Right lobe of liver (tissue), 6 donors: Measurements from ENCODE around the gene SLN. TPM values are rescaled to one million over a fixed set of nuclear protein-coding genes. Genes with fewer than 3 reads are reported as not detected.

Experiments used
- ATAC-seq, 4 donors: fragments of 200-7000 bp; cut with Tn5 transposase; one replicate each; pipeline ENCODE4 v1.9.1; 2020; ENCODE audit warnings: mild to moderate bottlenecking in 4 of 4, moderate library complexity in 4 of 4
- DNase-seq, 3 donors: peaks; one replicate each; pipeline ENCODE4 v3.0.0-alpha.2; 2020
- H3K27ac ChIP-seq, 3 donors: fragments of 200-600 bp; one replicate each; pipeline ENCODE4 v1.8.0; 2022
- H3K27me3 ChIP-seq, 2 donors: fragments of 200-600 bp; one replicate each; pipeline ENCODE4 v1.8.0; 2022
- H3K36me3 ChIP-seq, 4 donors: fragments of 200-600 bp; sonication (generic) in 1 of 4; one replicate each; pipeline versions ENCODE4 v1.5.1 to v1.8.0; 2017 to 2022; ENCODE audit warnings: control low read depth in 1 of 4
- H3K4me1 ChIP-seq, 4 donors: fragments of 200-600 bp; sonication (generic) in 1 of 4; one replicate each; pipeline versions ENCODE4 v1.5.1 to v1.8.0; 2017 to 2022; ENCODE audit warnings: control low read depth in 1 of 4
- H3K4me3 ChIP-seq, 3 donors: fragments of 200-600 bp; one replicate each; pipeline ENCODE4 v1.8.0; 2022
- H3K9me3 ChIP-seq, 4 donors: fragments of 200-600 bp; sonication (generic) in 1 of 4; one replicate each; pipeline versions ENCODE4 v1.5.1 to v1.8.0; 2017 to 2022; ENCODE audit warnings: control low read depth in 1 of 4
- CTCF ChIP-seq, 4 donors: fragments of 200-600 bp in 3 of 4; fragments of 450-650 bp in 1 of 4; IDR thresholded peaks; one replicate each; pipeline versions ENCODE4 v1.5.1 to v1.8.0; 2016 to 2022; ENCODE audit warnings: antibody characterized with exemption in 4 of 4, mild to moderate bottlenecking in 2 of 4
- POLR2A ChIP-seq: fragments of 450-650 bp; IDR thresholded peaks from one replicate; pipeline ENCODE4 v1.6.1; 2017; ENCODE audit warnings: antibody characterized with exemption, mild to moderate bottlenecking
- WGBS: methylation state at CpG from one replicate; pipeline ENCODE4 v1.1.6; 2018; ENCODE audit warnings: low coverage, low lambda C conversion rate; ENCODE audit not compliant: insufficient coverage; ENCODE audit errors: missing lambda C conversion rate; 5-methylcytosine and 5-hydroxymethylcytosine counted together
- intact Hi-C, 2 donors: fragments of 100-400 bp; cut with DNase I; formaldehyde crosslinking; loops; one replicate each; pipeline versions ENCODE4 v1.11.2 to v1.14.1; 2022
- total RNA-seq, 6 experiments: library from RNA; depleted of rRNA in 2 of 6; stranded (reverse); fragments of >200 nt in 2 of 6; fragmentation: NEBNext Ultra II Directional in 3 of 6; extraction: Animal tissue kit (Norgen Biotek cat#: 25700) in 3 of 6; gene quantifications; one replicate each; pipeline versions ENCODE4 v1.1.0 to v1.2.4, GENCODE V29; 2016 to 2023
- donor health status: DM: no; HTN: yes; CAD: no.
- donor health status: DM: no; HTN: no; CAD: no.
- donor health status: DM: no; HTN: no; CAD: no.
- donor health status: DM: no; HTN: yes; CAD: no.
- donor health status: DM: no; HTN: yes; CAD: no.

SLN gene
- total RNA-seq, 6 experiments from 2014 or later: 0.55 to 5.3 (median 0.66) TPM; not detected in 2

- Histone ChIP-seq H3K4me3 (no peak overlapping the region), H3K27me3 (peaks cover 0 to 3% of the 10 kb centered on the region in 2 donors), H3K36me3 (no peaks in the 10 kb centered on the region), H3K9me3 (no peaks in the 10 kb centered on the region), H3K4me1 (no peaks in the 10 kb centered on the region), H3K27ac (no peak overlapping the region)
- DNase-seq (no peak), ATAC-seq (no peak)
- intact Hi-C loops: loop anchor here in 1 of 2 donors (10.0 kb wide), 1 partner anchor 116 kb away; no protein-coding TSS in a partner anchor
- no peak for TF ChIP-seq CTCF (IDR thresholded peaks at IDR 0.05)
- TF ChIP-seq POLR2A: no peak
- 52% methylated on average over 3 of the region's 3 CpGs for WGBS
Measured at GRCh38 chr11:107691000-107691750, 20.7 kb downstream of the SLN start.

DNA sequence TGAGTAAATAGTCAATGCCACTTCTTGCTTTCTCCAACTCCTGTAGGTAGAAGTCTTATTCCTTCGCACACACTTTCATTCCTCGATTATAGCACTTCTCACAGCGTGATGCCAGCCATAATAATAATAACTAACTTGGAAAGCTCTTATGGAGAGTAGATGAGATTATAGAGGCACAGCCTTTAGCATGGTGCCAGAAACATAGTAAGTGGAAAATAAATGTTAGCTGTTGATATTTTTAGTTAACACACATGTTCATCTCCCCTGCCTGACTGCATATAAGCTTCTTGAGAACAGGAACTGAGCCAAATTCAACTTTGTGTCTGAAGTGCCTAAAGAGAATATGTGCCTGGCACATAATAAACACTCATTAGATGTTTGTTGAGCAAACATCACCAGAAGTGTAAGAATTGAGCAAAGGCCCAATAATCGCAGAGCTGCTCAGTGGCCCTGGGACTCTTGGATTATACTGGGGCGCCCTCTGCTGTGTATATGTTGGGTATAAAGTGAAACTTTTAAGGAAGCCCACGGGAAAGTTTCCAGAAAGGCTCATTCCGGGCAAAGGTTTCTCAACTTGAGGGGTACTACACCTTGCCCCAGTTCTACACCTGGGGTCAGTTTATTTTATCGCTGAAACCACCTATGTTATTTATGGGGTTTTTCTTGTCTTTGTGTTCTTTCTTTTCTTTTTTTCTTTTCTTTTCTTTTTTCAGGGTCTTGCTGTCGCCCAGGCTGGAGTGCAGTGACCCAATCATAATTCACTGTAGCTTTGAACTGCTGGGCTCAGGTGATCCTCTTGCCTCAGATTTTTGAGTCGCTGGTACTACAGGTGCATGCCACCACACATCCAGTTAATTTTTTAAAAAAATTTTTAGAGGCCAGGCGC, 22.3 kb downstream of the SLN start:
- ATAC-seq (peak; percentile 96 to 99 (median 97)), DNase-seq (peak in 2 of 3 donors; percentile 63 to 76)
- no peaks in the 10 kb centered on the region for H3K9me3 ChIP-seq
- H3K4me1 ChIP-seq: no peaks in the 10 kb centered on the region
- TF ChIP-seq CTCF (IDR thresholded peaks at IDR 0.05) (peak; percentile 68 to 76 (median 74)), POLR2A (no peak)
- no peaks in the 10 kb centered on the region for H3K27me3 ChIP-seq
- no peaks in the 10 kb centered on the region for H3K36me3 ChIP-seq
- H3K27ac ChIP-seq: no peak overlapping the region
- intact Hi-C loops: loop anchor here (10.0 kb wide), 2 partner anchors 105 to 115 kb away; no protein-coding TSS in a partner anchor
- 43% methylated on average over 11 of the region's 11 CpGs for WGBS
- H3K4me3 ChIP-seq: no peak overlapping the region

DNA sequence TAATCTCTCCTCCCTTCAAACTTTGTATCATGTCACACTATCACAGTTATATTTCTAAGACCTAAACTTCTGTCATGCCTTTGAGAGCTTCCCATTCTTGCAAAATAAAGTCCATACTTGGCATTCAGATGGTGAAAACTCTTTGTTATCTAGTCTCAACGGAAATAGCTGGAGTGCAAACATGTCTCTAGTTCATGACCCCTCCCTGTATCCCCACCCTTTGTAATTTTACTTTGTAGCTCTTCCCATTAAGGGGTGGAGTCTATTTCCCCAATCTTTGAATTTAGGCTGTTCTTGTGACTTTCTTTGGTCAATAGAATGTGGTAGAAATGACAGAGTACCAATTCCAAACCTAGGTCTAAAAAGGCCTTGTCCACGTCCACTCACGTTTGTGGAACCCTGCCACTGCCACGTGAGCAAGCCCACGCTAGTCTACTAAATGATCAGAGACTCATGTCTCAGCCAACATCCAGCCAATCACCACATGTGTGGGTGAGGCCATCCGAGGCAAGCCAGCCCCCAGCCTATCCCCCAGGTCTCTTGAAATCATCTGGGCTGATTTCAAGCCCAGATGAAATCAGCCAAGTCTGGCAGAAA, 23.4 kb downstream of the SLN start:
- 55% methylated on average over 2 of the region's 6 CpGs for WGBS
- no peak for DNase-seq
- H3K4me3 ChIP-seq: no peak overlapping the region
- ATAC-seq: peak; percentile 37 to 70 (median 54)
- H3K36me3 ChIP-seq: no peaks in the 10 kb centered on the region
- no peaks in the 10 kb centered on the region for H3K9me3 ChIP-seq
- no peaks in the 10 kb centered on the region for H3K4me1 ChIP-seq
- H3K27ac ChIP-seq: no peak overlapping the region
- H3K27me3 ChIP-seq: no peaks in the 10 kb centered on the region
- no peak for TF ChIP-seq CTCF (IDR thresholded peaks at IDR 0.05)
- no peak for TF ChIP-seq POLR2A
- intact Hi-C loops: loop anchor here in 1 of 2 donors (10.0 kb wide), 1 partner anchor 104 kb away; no protein-coding TSS in a partner anchor

DNA sequence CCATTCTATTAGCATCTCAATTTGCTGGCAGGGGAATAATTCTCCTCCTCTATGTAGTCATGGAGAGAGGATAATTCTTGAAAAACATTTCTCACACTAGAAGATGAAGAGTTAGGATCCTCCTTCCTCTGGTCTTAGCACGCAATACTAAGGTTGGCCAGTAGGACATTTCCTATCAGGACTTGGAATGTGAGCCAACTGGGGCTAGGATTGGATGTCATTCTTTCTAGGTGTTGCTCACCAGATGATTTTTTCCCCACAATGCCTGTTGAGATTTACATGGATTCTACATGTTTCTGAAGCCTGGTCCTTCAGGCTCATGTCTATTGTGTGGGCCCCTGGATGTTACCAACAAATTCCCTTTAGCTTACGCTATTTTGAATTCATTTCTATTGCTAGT, 28.0 kb downstream of the SLN start:
- no peak for TF ChIP-seq POLR2A
- TF ChIP-seq CTCF (IDR thresholded peaks at IDR 0.05): peak in 2 of 4 donors; percentile 13 to 15
- H3K27ac ChIP-seq: no peak overlapping the region
- ATAC-seq: no peak
- WGBS: 79% methylated on average over 2 of the region's 2 CpGs
- no peak overlapping the region for H3K4me3 ChIP-seq
- H3K9me3 ChIP-seq: no peaks in the 10 kb centered on the region
- no peaks in the 10 kb centered on the region for H3K27me3 ChIP-seq
- intact Hi-C loops: loop anchor here in 1 of 2 donors (10.0 kb wide), 1 partner anchor 99 kb away; no protein-coding TSS in a partner anchor
- no peaks in the 10 kb centered on the region for H3K4me1 ChIP-seq
- DNase-seq: no peak
- no peaks in the 10 kb centered on the region for H3K36me3 ChIP-seq
